ENCODE results near the gene UMOD. TPM values are rescaled to one million over a fixed set of nuclear protein-coding genes. Genes with fewer than 3 reads are reported as not detected.
A peak's percentile ranks its signal among the peaks of the same experiment; 100 is the strongest.

The UMOD gene
- total and polyA plus RNA-seq, 9 of the 15 experiments (the other 6 are each of a cell fraction or from before 2014, with no cell fraction given): not detected

- TF ChIP-seq GTF2F1 (IDR thresholded peaks at IDR 0.05; ENCODE audit: low read depth, low read length) (no peak), SNAPC5 (CRISPR knock-in tag; IDR thresholded peaks at IDR 0.05) (no peak), KAT7 (CRISPR knock-in tag; IDR thresholded peaks at IDR 0.05; ENCODE audit: borderline replicate concordance) (no peak), PHB2 (IDR thresholded peaks at IDR 0.05; ENCODE audit: low read depth) (no peak), ZNF184 (CRISPR knock-in tag; IDR thresholded peaks at IDR 0.05) (no peak), DNMT1 (IDR thresholded peaks at IDR 0.05) (no peak), SPI1 (IDR thresholded peaks at IDR 0.05; ENCODE audit: borderline replicate concordance, low read depth, low read length) (peak; percentile 68), TSHZ1 (CRISPR knock-in tag; IDR thresholded peaks at IDR 0.05) (no peak), RBFOX2 (IDR thresholded peaks at IDR 0.05; ENCODE audit: low read depth, low read length) (no peak), ZKSCAN3 (CRISPR knock-in tag; IDR thresholded peaks at IDR 0.05) (no peak), PYGO2 (tag; IDR thresholded peaks at IDR 0.05) (no peak), XRCC3 (IDR thresholded peaks at IDR 0.05) (no peak), HMG20B (CRISPR knock-in tag; IDR thresholded peaks at IDR 0.05) (no peak), ZNF347 (CRISPR knock-in tag; IDR thresholded peaks at IDR 0.05; ENCODE audit: low read depth) (no peak)
- TF ChIP-seq, protein P1, sequence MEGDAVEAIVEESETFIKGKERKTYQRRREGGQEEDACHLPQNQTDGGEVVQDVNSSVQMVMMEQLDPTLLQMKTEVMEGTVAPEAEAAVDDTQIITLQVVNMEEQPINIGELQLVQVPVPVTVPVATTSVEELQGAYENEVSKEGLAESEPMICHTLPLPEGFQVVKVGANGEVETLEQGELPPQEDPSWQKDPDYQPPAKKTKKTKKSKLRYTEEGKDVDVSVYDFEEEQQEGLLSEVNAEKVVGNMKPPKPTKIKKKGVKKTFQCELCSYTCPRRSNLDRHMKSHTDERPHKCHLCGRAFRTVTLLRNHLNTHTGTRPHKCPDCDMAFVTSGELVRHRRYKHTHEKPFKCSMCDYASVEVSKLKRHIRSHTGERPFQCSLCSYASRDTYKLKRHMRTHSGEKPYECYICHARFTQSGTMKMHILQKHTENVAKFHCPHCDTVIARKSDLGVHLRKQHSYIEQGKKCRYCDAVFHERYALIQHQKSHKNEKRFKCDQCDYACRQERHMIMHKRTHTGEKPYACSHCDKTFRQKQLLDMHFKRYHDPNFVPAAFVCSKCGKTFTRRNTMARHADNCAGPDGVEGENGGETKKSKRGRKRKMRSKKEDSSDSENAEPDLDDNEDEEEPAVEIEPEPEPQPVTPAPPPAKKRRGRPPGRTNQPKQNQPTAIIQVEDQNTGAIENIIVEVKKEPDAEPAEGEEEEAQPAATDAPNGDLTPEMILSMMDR (IDR thresholded peaks at IDR 0.05 in 2 of 3, conservative IDR thresholded peaks at IDR 0.05 in 1 of 3; ENCODE audit: insufficient read depth in 2 of 3, low read depth in 1 of 3, low read length in 3 of 3): peak; percentile 84 to 90 (median 89)
- TF ChIP-seq, protein P2, sequence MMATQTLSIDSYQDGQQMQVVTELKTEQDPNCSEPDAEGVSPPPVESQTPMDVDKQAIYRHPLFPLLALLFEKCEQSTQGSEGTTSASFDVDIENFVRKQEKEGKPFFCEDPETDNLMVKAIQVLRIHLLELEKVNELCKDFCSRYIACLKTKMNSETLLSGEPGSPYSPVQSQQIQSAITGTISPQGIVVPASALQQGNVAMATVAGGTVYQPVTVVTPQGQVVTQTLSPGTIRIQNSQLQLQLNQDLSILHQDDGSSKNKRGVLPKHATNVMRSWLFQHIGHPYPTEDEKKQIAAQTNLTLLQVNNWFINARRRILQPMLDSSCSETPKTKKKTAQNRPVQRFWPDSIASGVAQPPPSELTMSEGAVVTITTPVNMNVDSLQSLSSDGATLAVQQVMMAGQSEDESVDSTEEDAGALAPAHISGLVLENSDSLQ (IDR thresholded peaks at IDR 0.05): no peak
- TF ChIP-seq, protein P3, sequence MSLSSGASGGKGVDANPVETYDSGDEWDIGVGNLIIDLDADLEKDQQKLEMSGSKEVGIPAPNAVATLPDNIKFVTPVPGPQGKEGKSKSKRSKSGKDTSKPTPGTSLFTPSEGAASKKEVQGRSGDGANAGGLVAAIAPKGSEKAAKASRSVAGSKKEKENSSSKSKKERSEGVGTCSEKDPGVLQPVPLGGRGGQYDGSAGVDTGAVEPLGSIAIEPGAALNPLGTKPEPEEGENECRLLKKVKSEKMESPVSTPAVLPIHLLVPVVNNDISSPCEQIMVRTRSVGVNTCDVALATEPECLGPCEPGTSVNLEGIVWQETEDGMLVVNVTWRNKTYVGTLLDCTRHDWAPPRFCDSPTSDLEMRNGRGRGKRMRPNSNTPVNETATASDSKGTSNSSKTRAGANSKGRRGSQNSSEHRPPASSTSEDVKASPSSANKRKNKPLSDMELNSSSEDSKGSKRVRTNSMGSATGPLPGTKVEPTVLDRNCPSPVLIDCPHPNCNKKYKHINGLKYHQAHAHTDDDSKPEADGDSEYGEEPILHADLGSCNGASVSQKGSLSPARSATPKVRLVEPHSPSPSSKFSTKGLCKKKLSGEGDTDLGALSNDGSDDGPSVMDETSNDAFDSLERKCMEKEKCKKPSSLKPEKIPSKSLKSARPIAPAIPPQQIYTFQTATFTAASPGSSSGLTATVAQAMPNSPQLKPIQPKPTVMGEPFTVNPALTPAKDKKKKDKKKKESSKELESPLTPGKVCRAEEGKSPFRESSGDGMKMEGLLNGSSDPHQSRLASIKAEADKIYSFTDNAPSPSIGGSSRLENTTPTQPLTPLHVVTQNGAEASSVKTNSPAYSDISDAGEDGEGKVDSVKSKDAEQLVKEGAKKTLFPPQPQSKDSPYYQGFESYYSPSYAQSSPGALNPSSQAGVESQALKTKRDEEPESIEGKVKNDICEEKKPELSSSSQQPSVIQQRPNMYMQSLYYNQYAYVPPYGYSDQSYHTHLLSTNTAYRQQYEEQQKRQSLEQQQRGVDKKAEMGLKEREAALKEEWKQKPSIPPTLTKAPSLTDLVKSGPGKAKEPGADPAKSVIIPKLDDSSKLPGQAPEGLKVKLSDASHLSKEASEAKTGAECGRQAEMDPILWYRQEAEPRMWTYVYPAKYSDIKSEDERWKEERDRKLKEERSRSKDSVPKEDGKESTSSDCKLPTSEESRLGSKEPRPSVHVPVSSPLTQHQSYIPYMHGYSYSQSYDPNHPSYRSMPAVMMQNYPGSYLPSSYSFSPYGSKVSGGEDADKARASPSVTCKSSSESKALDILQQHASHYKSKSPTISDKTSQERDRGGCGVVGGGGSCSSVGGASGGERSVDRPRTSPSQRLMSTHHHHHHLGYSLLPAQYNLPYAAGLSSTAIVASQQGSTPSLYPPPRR (CRISPR knock-in tag; IDR thresholded peaks at IDR 0.05; ENCODE audit: borderline replicate concordance): no peak
Observed at GRCh38 chr16:20300312-20301097, 52.0 kb downstream of the UMOD start (continued).
